Peyer's patch (tissue), 4 donors: ENCODE results near the gene ADGRD1. TPM values are rescaled to one million over a fixed set of nuclear protein-coding genes. Genes with fewer than 3 reads are reported as not detected.

Source experiments
- DNase-seq, 3 donors: peaks; one replicate each; pipeline ENCODE4 v3.0.0-alpha.2; 2017 to 2019
- H3K27ac ChIP-seq, 4 donors: fragments of 200-600 bp; sonication (generic); one replicate each; pipeline ENCODE4 v1.5.1; 2016 to 2019
- H3K27me3 ChIP-seq, 2 donors: fragments of 200-600 bp; sonication (generic); one replicate each; pipeline ENCODE4 v1.5.1; 2019
- H3K36me3 ChIP-seq, 3 donors: fragments of 200-600 bp; sonication (generic); one replicate each; pipeline ENCODE4 v1.5.1; 2016 to 2019
- H3K4me1 ChIP-seq, 4 donors: fragments of 200-600 bp; sonication (generic); one replicate each; pipeline ENCODE4 v1.5.1; 2016 to 2019
- H3K4me3 ChIP-seq, 4 donors: fragments of 200-600 bp; sonication (generic); 1 replicate in 3 of 4; 2 replicates in 1 of 4; pipeline ENCODE4 v1.5.1; 2016 to 2019; ENCODE audit warnings: mild to moderate bottlenecking in 1 of 4
- H3K9me3 ChIP-seq, 4 donors: fragments of 200-600 bp; sonication (generic); one replicate each; pipeline ENCODE4 v1.5.1; 2016 to 2019; ENCODE audit warnings: mild to moderate bottlenecking in 1 of 4
- CTCF ChIP-seq, 6 experiments: fragments of 450-650 bp in 4 of 6; fragments of 200-600 bp in 2 of 6; sonication (generic) in 1 of 6; IDR thresholded peaks; one replicate each; pipeline ENCODE4 v1.5.1; 2017 to 2019; ENCODE audit warnings: antibody characterized with exemption in 6 of 6, mild to moderate bottlenecking in 3 of 6, moderate library complexity in 1 of 6
- POLR2A ChIP-seq, 2 donors: fragments of 450-650 bp; IDR thresholded peaks; one replicate each; pipeline ENCODE4 v1.5.1; 2017; ENCODE audit warnings: antibody characterized with exemption in 2 of 2, mild to moderate bottlenecking in 2 of 2, moderate library complexity in 2 of 2
- total RNA-seq, 4 donors: library from RNA; depleted of rRNA; stranded (reverse); fragments of >200 nt; gene quantifications; one replicate each; pipeline ENCODE4 v1.1.0, GENCODE V29; 2016

ADGRD1 gene
- total RNA-seq, 4 donors from 2014 or later, result 7.0 to 42.9 (median 27.9) TPM

- Histone ChIP-seq H3K36me3 (no peaks in the 10 kb centered on the region), H3K9me3 (no peaks in the 10 kb centered on the region), H3K4me3 (no peak overlapping the region), H3K27me3 (no peaks in the 10 kb centered on the region), H3K4me1 (no peaks in the 10 kb centered on the region), H3K27ac (no peak overlapping the region)
- TF ChIP-seq CTCF (IDR thresholded peaks at IDR 0.05) (no peak), POLR2A (IDR thresholded peaks at IDR 0.05) (no peak)
- DNase-seq, result no peak
These were observed 71.0 kb downstream of the ADGRD1 start for GRCh38 chr12:131024721-131025120.

- H3K9me3 ChIP-seq, result no peaks in the 10 kb centered on the region
- no peaks in the 10 kb centered on the region for H3K36me3 ChIP-seq
- H3K27me3 ChIP-seq, result no peaks in the 10 kb centered on the region
- DNase-seq, result no peak
- TF ChIP-seq CTCF (IDR thresholded peaks at IDR 0.05) (no peak), POLR2A (IDR thresholded peaks at IDR 0.05) (no peak)
- H3K4me3 ChIP-seq, result no peak overlapping the region
- no peaks in the 10 kb centered on the region for H3K4me1 ChIP-seq
- no peak overlapping the region for H3K27ac ChIP-seq
These were observed 71.5 kb downstream of the ADGRD1 start for GRCh38 chr12:131025234-131025633.

- Histone ChIP-seq H3K27ac (no peak overlapping the region), H3K36me3 (no peaks in the 10 kb centered on the region), H3K4me1 (no peaks in the 10 kb centered on the region), H3K9me3 (no peaks in the 10 kb centered on the region), H3K27me3 (no peaks in the 10 kb centered on the region), H3K4me3 (no peak overlapping the region)
- DNase-seq, result no peak
- no peak for TF ChIP-seq CTCF (IDR thresholded peaks at IDR 0.05)
- TF ChIP-seq POLR2A (IDR thresholded peaks at IDR 0.05), result no peak
These were observed 72.4 kb downstream of the ADGRD1 start for GRCh38 chr12:131025939-131026702.

GRCh38 chr12:131026754-131027153, 73.0 kb downstream of the ADGRD1 start:
- no peaks in the 10 kb centered on the region for H3K27me3 ChIP-seq
- peak overlapping the region in 1 of 4 donors; percentile 10 for H3K27ac ChIP-seq
- H3K4me1 ChIP-seq, result no peaks in the 10 kb centered on the region
- no peak for DNase-seq
- no peaks in the 10 kb centered on the region for H3K9me3 ChIP-seq
- no peak overlapping the region for H3K4me3 ChIP-seq
- TF ChIP-seq POLR2A (IDR thresholded peaks at IDR 0.05) (no peak), CTCF (IDR thresholded peaks at IDR 0.05) (no peak)
- H3K36me3 ChIP-seq, result no peaks in the 10 kb centered on the region

- peak overlapping the region in 1 of 4 donors; percentile 31 for H3K27ac ChIP-seq
- no peaks in the 10 kb centered on the region for H3K36me3 ChIP-seq
- no peaks in the 10 kb centered on the region for H3K9me3 ChIP-seq
- H3K4me1 ChIP-seq, result no peaks in the 10 kb centered on the region
- H3K4me3 ChIP-seq, result no peak overlapping the region
- TF ChIP-seq CTCF (IDR thresholded peaks at IDR 0.05) (no peak), POLR2A (IDR thresholded peaks at IDR 0.05) (no peak)
- no peaks in the 10 kb centered on the region for H3K27me3 ChIP-seq
- no peak for DNase-seq
These were observed 73.6 kb downstream of the ADGRD1 start for GRCh38 chr12:131027264-131027663.
